GM12864 (cell line): Measurements from ENCODE around the gene RSBN1L.
A peak's percentile ranks its signal among the peaks of the same experiment; 100 is the strongest.
"Not testable (repeated sequence)": the region's sequence is repeated elsewhere in the genome, so short reads cannot be mapped to it uniquely, and the experiment has no call there.

ENCODE experiments used
- DNase-seq: peaks from one replicate; pipeline ENCODE4 v3.0.0-alpha.2; 2011; ENCODE audit warnings: low read depth
- H3K4me3 ChIP-seq: 2 replicates; pipeline ENCODE4 v1.5.1; 2011; ENCODE audit warnings: mild to moderate bottlenecking, low read depth, low read length, control low read depth
- TF ChIP-seq, protein P1 (sequence below): IDR thresholded peaks from 2 replicates; pipeline ENCODE4 v1.5.1; 2011; ENCODE audit warnings: low read depth, mild to moderate bottlenecking, moderate library complexity, low read length, control low read depth, inconsistent platforms; ENCODE audit errors: missing control alignments

RSBN1L gene

DNA sequence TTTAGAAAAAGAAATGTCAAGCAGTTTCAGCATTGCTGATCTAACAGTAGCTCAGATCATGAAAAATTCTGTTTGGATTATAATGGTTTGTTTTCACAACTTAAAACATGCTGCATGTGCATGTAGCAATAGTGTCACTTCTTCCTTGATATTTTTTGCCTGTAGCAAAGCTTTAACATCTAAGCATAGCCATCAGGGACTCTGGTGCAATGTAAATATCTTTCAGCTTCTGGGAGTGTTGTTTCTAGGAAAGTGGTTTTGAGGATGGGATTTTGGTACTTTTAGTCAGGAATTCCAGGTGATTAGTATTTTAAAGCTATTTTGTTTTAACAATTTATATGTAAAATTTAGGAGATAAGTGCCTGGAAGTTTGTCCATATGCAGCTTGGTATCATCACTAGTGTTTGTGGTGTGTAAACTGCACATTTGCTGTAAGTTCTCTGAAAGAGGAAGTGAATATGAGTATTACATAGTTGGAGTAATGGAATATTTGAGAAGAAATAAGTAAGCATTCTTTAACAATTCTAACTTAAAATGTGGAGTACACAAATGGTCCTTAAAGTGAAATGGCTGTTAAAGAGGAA is 1.9 kb downstream of the RSBN1L start:
- H3K4me3 ChIP-seq: peak overlapping the region; percentile 82; the same call in 1 of the 2 replicates
- no peak for DNase-seq
- TF ChIP-seq, protein P1, sequence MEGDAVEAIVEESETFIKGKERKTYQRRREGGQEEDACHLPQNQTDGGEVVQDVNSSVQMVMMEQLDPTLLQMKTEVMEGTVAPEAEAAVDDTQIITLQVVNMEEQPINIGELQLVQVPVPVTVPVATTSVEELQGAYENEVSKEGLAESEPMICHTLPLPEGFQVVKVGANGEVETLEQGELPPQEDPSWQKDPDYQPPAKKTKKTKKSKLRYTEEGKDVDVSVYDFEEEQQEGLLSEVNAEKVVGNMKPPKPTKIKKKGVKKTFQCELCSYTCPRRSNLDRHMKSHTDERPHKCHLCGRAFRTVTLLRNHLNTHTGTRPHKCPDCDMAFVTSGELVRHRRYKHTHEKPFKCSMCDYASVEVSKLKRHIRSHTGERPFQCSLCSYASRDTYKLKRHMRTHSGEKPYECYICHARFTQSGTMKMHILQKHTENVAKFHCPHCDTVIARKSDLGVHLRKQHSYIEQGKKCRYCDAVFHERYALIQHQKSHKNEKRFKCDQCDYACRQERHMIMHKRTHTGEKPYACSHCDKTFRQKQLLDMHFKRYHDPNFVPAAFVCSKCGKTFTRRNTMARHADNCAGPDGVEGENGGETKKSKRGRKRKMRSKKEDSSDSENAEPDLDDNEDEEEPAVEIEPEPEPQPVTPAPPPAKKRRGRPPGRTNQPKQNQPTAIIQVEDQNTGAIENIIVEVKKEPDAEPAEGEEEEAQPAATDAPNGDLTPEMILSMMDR: no peak

DNA sequence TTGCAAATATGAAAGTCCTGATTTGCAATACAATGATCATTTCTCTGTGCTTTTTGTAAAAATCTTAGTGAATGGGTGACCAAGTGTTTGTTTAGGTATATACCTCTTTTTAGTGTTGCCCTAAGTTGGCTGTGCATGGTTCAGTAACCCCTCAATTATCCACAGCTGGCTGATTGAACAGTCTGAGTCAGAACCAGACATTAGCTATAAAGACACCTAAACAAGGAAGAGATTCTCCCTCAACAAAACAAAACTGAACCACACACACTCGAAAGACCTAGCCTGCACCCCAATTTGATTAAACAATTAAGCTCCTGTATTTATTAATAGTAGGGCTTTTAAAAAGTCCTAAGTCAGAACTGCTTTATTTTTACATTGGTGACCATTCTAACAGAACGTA is 2.8 kb downstream of the RSBN1L start:
- TF ChIP-seq, protein P1: no peak
- DNase-seq: peak; percentile 49
- peak overlapping the region; percentile 17; the same call in 1 of the 2 replicates for H3K4me3 ChIP-seq

DNA sequence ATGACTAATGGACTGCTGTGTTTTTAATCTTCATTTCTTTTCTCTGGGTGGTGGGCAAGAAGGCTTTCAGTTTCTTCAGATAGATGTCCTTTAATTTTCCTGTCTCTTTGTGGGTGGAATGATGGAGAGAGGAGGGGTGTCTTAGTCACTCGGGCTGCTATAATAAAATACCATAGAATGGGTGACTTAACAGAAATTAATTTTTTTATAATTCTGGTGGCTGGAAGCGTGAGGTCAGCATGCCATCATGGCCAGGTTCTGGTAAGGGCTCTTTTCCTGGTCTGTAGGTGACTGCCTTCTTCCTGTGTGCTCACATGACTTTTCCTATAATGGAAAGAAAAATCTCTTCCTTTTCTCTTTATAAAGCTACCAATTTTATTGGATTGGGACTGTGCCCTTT is 6.3 kb downstream of the RSBN1L start:
- DNase-seq: no peak
- no peak overlapping the region for H3K4me3 ChIP-seq
- TF ChIP-seq, protein P1: no peak

DNA sequence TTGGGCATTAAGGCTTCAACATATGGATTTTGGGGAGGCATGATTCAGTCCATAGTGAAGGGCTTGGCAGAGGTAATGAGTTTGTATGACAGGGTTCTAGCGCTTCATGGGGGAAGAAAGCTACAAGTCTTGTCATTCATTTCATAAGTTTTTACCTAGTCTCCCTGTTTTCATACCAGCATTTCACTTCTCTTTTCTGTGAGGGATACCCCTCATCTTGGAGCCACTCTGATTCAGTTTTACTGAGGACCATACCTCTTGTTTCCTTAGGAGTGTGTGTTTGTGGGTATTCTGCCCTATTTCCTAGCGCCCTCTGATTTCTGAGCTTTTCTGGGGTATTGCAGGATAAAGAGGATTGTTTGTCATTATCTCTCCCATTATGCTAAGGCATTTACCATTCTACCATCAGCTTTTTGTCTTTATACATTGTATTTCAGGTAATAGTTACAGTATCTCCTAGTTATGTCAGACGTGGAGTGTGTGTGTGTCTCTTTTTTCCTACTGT is 6.8 kb downstream of the RSBN1L start:
- no peak overlapping the region for H3K4me3 ChIP-seq
- TF ChIP-seq, protein P1: no peak
- no peak for DNase-seq

DNA sequence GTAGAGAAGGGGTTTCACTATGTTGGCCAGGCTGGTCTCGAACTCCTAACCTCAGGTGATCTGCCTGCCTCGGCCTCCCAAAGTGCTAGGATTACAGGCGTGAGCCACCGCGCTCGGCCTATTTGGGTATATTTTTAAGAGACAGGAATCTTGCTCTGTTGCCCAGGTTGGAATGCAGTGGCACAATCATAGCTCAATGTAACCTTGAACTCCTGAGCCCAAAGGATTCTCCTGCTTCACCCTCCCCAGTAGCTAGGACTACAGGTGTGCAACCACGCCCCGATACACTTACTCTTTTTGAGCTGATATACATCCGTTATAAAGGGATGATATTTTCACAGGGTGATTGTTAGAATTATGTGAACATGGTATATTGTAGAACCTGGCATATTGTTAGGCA is 7.4 kb downstream of the RSBN1L start:
- not testable (repeated sequence) for H3K4me3 ChIP-seq, DNase-seq

DNA sequence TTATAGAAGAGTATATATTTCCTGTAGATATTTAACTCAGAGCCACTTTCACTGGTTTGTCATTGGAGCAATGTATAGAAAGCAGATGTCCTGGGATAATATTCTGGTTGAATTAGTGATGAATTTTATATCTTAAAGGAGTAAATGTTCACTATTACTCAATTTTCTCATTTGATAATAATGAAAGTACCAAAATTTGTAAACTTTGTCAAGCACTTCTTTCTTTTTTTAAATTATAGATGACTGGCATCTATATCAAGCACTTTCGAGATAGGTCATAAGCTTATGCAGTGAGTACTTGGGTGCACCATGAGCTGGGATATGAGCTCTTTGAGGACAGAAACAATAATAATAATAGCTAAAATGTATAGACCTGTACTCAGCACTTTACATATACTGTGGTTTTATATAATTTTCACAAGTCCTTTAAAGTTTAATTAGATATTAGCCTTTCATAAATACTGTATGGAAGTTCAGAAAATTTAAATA is 11.3 kb downstream of the RSBN1L start:
- no peak for DNase-seq
- TF ChIP-seq, protein P1: no peak
- H3K4me3 ChIP-seq: no peak overlapping the region

DNA sequence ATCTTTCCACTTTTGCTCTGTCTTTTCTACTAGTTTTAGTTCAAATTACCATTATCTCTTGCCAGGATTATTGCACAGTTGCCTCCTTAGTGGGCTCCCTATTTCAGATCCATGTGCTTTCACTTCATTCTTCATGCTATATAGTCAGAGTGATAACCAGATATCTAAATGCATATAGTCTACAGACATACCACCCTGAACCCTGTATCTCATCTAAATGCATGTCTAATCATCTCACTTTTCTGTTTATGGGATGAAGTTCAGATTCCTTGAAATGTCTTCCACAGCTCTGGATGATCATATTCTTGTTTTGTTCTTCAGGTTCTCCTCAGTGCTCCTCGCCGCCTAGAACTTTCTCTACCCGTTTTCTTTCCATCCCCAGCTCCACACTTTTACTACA is 13.8 kb downstream of the RSBN1L start:
- DNase-seq: no peak
- TF ChIP-seq, protein P1: no peak
- H3K4me3 ChIP-seq: no peak overlapping the region
